Kidney (tissue), 14 donors: ENCODE data around the gene XPNPEP2. TPM values are rescaled to one million over a fixed set of nuclear protein-coding genes. Genes with fewer than 3 reads are reported as not detected.

Experiments used
- DNase-seq, 5 donors: peaks; one replicate each; pipeline ENCODE4 v3.0.0-alpha.2; 2013 to 2020
- FAIRE-seq: peaks from 2 replicates; lab custom pipeline; 2012; peaks lifted over from hg19 to GRCh38; lab: Jason Lieb, UNC
- H3K27ac ChIP-seq, 2 donors: one replicate each; pipeline ENCODE4 v1.7.0; 2013; ENCODE audit warnings: low read depth in 2 of 2, low read length in 2 of 2, inconsistent platforms in 1 of 2
- H3K27me3 ChIP-seq: one replicate; pipeline ENCODE4 v1.7.1; 2013; ENCODE audit warnings: low read length, inconsistent platforms; ENCODE audit not compliant: control insufficient read depth, insufficient read depth
- H3K36me3 ChIP-seq, 3 donors: one replicate each; pipeline versions ENCODE4 v1.7.0 to v1.7.1; 2013; ENCODE audit warnings: low read length in 3 of 3, control low read depth in 1 of 3, inconsistent platforms in 1 of 3; ENCODE audit not compliant: insufficient read depth in 3 of 3, control insufficient read depth in 2 of 3
- H3K4me1 ChIP-seq, 3 donors: one replicate each; pipeline versions ENCODE4 v1.7.0 to v1.7.1; 2013; ENCODE audit warnings: low read length in 3 of 3, inconsistent platforms in 1 of 3, low read depth in 1 of 3; ENCODE audit not compliant: control insufficient read depth in 2 of 3, insufficient read depth in 2 of 3
- H3K4me3 ChIP-seq, 3 donors: one replicate each; pipeline versions ENCODE4 v1.7.0 to v1.8.1; 2013; ENCODE audit warnings: low read length in 3 of 3, control low read depth in 1 of 3, inconsistent platforms in 1 of 3
- H3K9ac ChIP-seq, 3 donors: one replicate each; pipeline versions ENCODE4 v1.7.0 to v1.7.1; 2013; ENCODE audit warnings: low read length in 3 of 3, control low read depth in 1 of 3, inconsistent platforms in 1 of 3
- H3K9me3 ChIP-seq, 3 donors: one replicate each; pipeline versions ENCODE4 v1.7.0 to v1.7.1; 2013; ENCODE audit warnings: low read length in 3 of 3, control low read depth in 1 of 3, inconsistent platforms in 1 of 3; ENCODE audit not compliant: control insufficient read depth in 2 of 3, insufficient read depth in 1 of 3
- CTCF ChIP-seq: IDR thresholded peaks from 3 replicates; pipeline ENCODE4 v1.5.1; 2012; ENCODE audit warnings: mild to moderate bottlenecking, moderate library complexity, borderline replicate concordance; ENCODE audit not compliant: insufficient read depth; ENCODE audit errors: extremely low read depth
- intact Hi-C: fragments of 100-400 bp; cut with DNase I; formaldehyde crosslinking; loops from one replicate; pipeline ENCODE4 v1.11.1; 2022
- polyA plus RNA-seq: library from polyadenylated mRNA; stranded (reverse); fragments of 350-450 nt; fragmentation: Illumina TruSeq; extraction: RNeasy Lipid Tissue Mini Kit (QIAGEN cat#74804); gene quantifications from one replicate; pipeline ENCODE4 v1.2.3, GENCODE V29; 2014; ENCODE audit warnings: low read depth, low replicate concordance; ENCODE audit not compliant: insufficient read depth
- total RNA-seq: library from RNA; stranded (reverse); fragmentation: NEBNext Ultra II Directional; extraction: Animal tissue kit (Norgen Biotek cat#: 25700); gene quantifications from one replicate; pipeline ENCODE4 v1.2.1, GENCODE V29; 2021
- donor health status: control.
- donor health status: control.
- donor health status: control.
- donor health status: control.
- donor health status: control.
- donor health status: DM: yes; HTN: yes; CAD: no.
- donor health status: Normal renal cell carcinoma (clear cell type).

Gene XPNPEP2
- total and polyA plus RNA-seq, 2 donors from 2014 or later: 2.0 to 78.6 TPM

GRCh38 chrX:129749069-129749468 is 10.3 kb downstream of the XPNPEP2 start:
- no peak for TF ChIP-seq CTCF
- Histone ChIP-seq H3K27ac (no peak overlapping the region), H3K36me3 (no peaks in the 10 kb centered on the region), H3K4me1 (no peaks in the 10 kb centered on the region), H3K27me3 (no peaks in the 10 kb centered on the region), H3K4me3 (no peak overlapping the region), H3K9ac (no peak overlapping the region), H3K9me3 (no peaks in the 10 kb centered on the region)
- intact Hi-C loops: no loop called here
- DNase-seq (no peak), FAIRE-seq (peak; percentile 78)

GRCh38 chrX:129750971-129751370 is 12.2 kb downstream of the XPNPEP2 start:
- Histone ChIP-seq H3K9ac (no peak overlapping the region), H3K36me3 (no peaks in the 10 kb centered on the region), H3K9me3 (no peaks in the 10 kb centered on the region), H3K4me1 (no peaks in the 10 kb centered on the region), H3K27ac (no peak overlapping the region), H3K27me3 (no peaks in the 10 kb centered on the region), H3K4me3 (no peak overlapping the region)
- TF ChIP-seq CTCF: no peak
- FAIRE-seq (no peak), DNase-seq (no peak)
- intact Hi-C loops: no loop called here

GRCh38 chrX:129754056-129755024 is 15.6 kb downstream of the XPNPEP2 start:
- TF ChIP-seq CTCF: no peak
- Histone ChIP-seq H3K36me3 (no peaks in the 10 kb centered on the region), H3K9me3 (no peaks in the 10 kb centered on the region), H3K4me3 (no peak overlapping the region), H3K4me1 (no peaks in the 10 kb centered on the region), H3K27me3 (no peaks in the 10 kb centered on the region), H3K9ac (no peak overlapping the region), H3K27ac (no peak overlapping the region)
- no peak for FAIRE-seq
- intact Hi-C loops: no loop called here
- no peak for DNase-seq
